Measurements from ENCODE around the gene RBM10. TPM values are rescaled to one million over a fixed set of nuclear protein-coding genes. Genes with fewer than 3 reads are reported as not detected.

The RBM10 gene
- total RNA-seq, 4 donors from 2014 or later: 25.3 to 38.4 (median 29.8) TPM

- WGBS: 36% methylated on average over 12 of the region's 14 CpGs
- H3K4me1 ChIP-seq: peaks cover 50 to 78% (median 61%) of the 10 kb centered on the region in 4 donors
- TF ChIP-seq CTCF (IDR thresholded peaks at IDR 0.05): no peak
- no peak for TF ChIP-seq POLR2AphosphoS5 (IDR thresholded peaks at IDR 0.05)
- no peak for TF ChIP-seq EP300 (IDR thresholded peaks at IDR 0.05)
Observed at GRCh38 chrX:47194194-47194787, 49.3 kb downstream of the RBM10 start.

GRCh38 chrX:47196098-47196497, 51.1 kb downstream of the RBM10 start:
- peak overlapping the region in 2 of 4 donors; percentile 11 to 18 for H3K27ac ChIP-seq (replicated peaks in 1 of 4)
- DNase-seq (ENCODE audit: extremely low spot score): no peak
- peak overlapping the region in 3 of 4 donors; percentile 1 to 7 (median 3) for H3K4me3 ChIP-seq
- 60% methylated on average over 3 of the region's 3 CpGs for WGBS
- H3K27me3 ChIP-seq: no peaks in the 10 kb centered on the region
- H3K36me3 ChIP-seq: peaks cover 4 to 34% (median 28%) of the 10 kb centered on the region in 4 donors
- TF ChIP-seq EP300 (IDR thresholded peaks at IDR 0.05) (no peak), POLR2A (IDR thresholded peaks at IDR 0.05; ENCODE audit: low read depth) (no peak), POLR2AphosphoS5 (IDR thresholded peaks at IDR 0.05) (no peak), CTCF (IDR thresholded peaks at IDR 0.05) (no peak)
- intact Hi-C loops (cut with DNase I): loop anchor here (10.0 kb wide), 1 partner anchor 829 kb away; no protein-coding TSS in a partner anchor
- peaks cover 50 to 82% (median 71%) of the 10 kb centered on the region in 4 donors for H3K4me1 ChIP-seq
- H3K9me3 ChIP-seq: no peaks in the 10 kb centered on the region

More at GRCh38 chrX:47194194-47194787, 49.3 kb downstream of the RBM10 start:
- Histone ChIP-seq H3K36me3 (peaks cover 0 to 16% (median 10%) of the 10 kb centered on the region in 4 donors), H3K9me3 (no peaks in the 10 kb centered on the region), H3K27ac (replicated peaks in 1 of 4) (peak overlapping the region; percentile 92 to 97 (median 96)), H3K27me3 (no peaks in the 10 kb centered on the region), H3K4me3 (peak overlapping the region; percentile 72 to 95 (median 80))
- intact Hi-C loops (cut with DNase I): loop anchor here (10.0 kb wide), 1 partner anchor 831 kb away; no protein-coding TSS in a partner anchor
- DNase-seq (ENCODE audit: extremely low spot score): no peak

GRCh38 chrX:47197526-47197925, 52.5 kb downstream of the RBM10 start:
- no peak for DNase-seq (ENCODE audit: extremely low spot score)
- intact Hi-C loops (cut with DNase I): loop anchor here (10.0 kb wide), 1 partner anchor 827 kb away; no protein-coding TSS in a partner anchor
- peaks cover 13 to 48% (median 42%) of the 10 kb centered on the region in 4 donors for H3K36me3 ChIP-seq
- H3K27ac ChIP-seq (replicated peaks in 1 of 4): peak overlapping the region; percentile 4 to 77 (median 32)
- no peaks in the 10 kb centered on the region for H3K27me3 ChIP-seq
- 55% methylated on average over 7 of the region's 7 CpGs for WGBS
- peak overlapping the region in 2 of 4 donors; percentile 5 to 15 for H3K4me3 ChIP-seq
- no peak for TF ChIP-seq POLR2A (IDR thresholded peaks at IDR 0.05; ENCODE audit: low read depth)
- TF ChIP-seq EP300 (IDR thresholded peaks at IDR 0.05): no peak
- no peak for TF ChIP-seq POLR2AphosphoS5 (IDR thresholded peaks at IDR 0.05)
- no peak for TF ChIP-seq CTCF (IDR thresholded peaks at IDR 0.05)
- H3K4me1 ChIP-seq: peaks cover 48 to 72% (median 63%) of the 10 kb centered on the region in 4 donors
- no peaks in the 10 kb centered on the region for H3K9me3 ChIP-seq

- TF ChIP-seq POLR2AphosphoS5 (IDR thresholded peaks at IDR 0.05): no peak
- no peak for TF ChIP-seq EP300 (IDR thresholded peaks at IDR 0.05)
- TF ChIP-seq POLR2A (IDR thresholded peaks at IDR 0.05; ENCODE audit: low read depth): no peak
- no peak for TF ChIP-seq CTCF (IDR thresholded peaks at IDR 0.05)
- Histone ChIP-seq H3K27ac (replicated peaks in 1 of 4) (peak overlapping the region; percentile 48 to 77 (median 58)), H3K4me1 (peaks cover 43 to 68% (median 61%) of the 10 kb centered on the region in 4 donors), H3K9me3 (no peaks in the 10 kb centered on the region), H3K4me3 (peak overlapping the region in 3 of 4 donors; percentile 5 to 15 (median 14)), H3K36me3 (peaks cover 18 to 55% (median 48%) of the 10 kb centered on the region in 4 donors), H3K27me3 (no peaks in the 10 kb centered on the region)
- intact Hi-C loops (cut with DNase I): loop anchor here (10.0 kb wide), 1 partner anchor 827 kb away; no protein-coding TSS in a partner anchor
- 82% methylated on average over 9 of the region's 10 CpGs for WGBS
- no peak for DNase-seq (ENCODE audit: extremely low spot score)
Observed at GRCh38 chrX:47198026-47198686, 53.1 kb downstream of the RBM10 start.
